ENCODE data around the gene LAYN.

The LAYN gene

DNA sequence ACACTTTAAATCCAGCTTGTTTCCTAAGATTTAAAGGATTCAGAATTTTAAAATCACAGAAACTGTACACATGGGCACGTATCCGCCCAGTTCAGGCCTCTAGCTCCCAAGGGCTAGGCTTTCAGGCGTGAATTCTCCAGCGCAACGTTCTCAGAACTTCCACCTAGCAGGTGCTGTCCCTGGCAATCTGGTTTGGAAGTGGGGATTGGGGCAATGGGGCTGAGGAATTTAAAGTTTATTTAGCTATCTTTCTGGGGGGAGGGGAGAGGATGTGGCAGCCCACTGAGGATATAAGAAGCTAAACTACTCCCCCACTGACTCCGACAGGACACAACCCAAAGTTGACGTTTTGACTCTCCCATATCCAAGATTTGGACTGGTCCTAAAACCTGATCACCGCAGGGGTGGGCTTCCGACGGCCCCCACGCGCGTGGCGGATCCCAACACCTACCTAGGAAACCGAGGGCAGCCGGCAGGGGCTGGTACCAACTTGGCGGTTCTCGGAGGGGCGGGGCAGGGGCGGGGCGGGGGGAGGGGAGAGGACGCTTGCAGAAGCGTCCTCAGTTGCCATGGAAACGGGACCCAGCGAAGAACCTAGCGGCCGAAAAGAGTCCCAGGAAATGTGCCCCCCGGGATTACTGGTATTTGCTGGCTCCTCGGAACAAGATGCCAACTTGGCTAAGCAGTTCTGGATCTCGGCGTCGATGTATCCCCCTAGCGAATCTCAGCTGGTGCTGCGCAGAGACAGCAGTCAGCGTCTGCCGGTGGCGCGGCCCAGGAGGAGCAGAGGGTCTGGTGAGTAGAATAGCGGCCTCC is 26.1 kb upstream of the LAYN start, which contains the start of gene HOATZ:
HOATZ (plus strand) TSS at position 563 of the 816 bp plus-strand sequence; CDS start at position 570, 7 bp downstream.
- H3K4me2 ChIP-seq, result no peak within 1 kb of the TSS
- H3K27me3 ChIP-seq, result peaks cover 16 to 36% (median 33%) of the 10 kb centered on the region in 11 experiments
- peaks cover 11 to 24% (median 16%) of the 10 kb centered on the region in 11 experiments for H3K9me3 ChIP-seq (replicated peaks in 1 of 11)
- H3K4me1 ChIP-seq, result no peaks in the 10 kb centered on the region
- no peaks in the 10 kb centered on the region for H3K36me3 ChIP-seq
- H3K9ac ChIP-seq, result no peak within 1 kb of the TSS
- no peak within 1 kb of the TSS for H3K4me3 ChIP-seq
- no peak for TF ChIP-seq Cebpa-rat (IDR thresholded peaks at IDR 0.05)
- no peaks in the 10 kb centered on the region for H4K20me1 ChIP-seq
- no peak within 1 kb of the TSS for H3K27ac ChIP-seq

DNA sequence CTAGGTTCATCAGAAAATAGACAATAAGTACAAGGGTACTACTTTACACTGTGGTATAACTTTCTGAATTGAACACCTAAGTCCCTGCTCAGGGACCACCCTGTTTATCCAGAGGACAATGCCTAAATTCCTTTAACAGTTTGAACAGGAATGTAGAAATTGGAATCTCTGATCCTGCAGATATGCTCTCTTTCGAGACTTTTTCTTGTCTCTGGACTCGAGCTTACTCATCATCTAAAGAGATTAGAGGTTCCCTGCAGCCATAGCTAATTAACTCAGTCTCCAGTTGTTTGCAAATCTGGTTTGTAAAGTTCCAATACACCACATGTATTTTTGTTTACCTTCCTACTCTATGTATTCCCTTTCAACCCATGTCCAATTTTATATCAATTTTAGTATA is 24.9 kb upstream of the LAYN start:
- Histone ChIP-seq H3K27ac (no peak overlapping the region), H3K4me1 (no peaks in the 10 kb centered on the region), H3K27me3 (peaks cover 16 to 36% (median 33%) of the 10 kb centered on the region in 11 experiments), H3K9me3 (replicated peaks in 1 of 11) (peaks cover 11 to 24% (median 16%) of the 10 kb centered on the region in 11 experiments), H3K9ac (no peak overlapping the region), H3K4me2 (no peak overlapping the region), H3K4me3 (no peak overlapping the region), H3K36me3 (no peaks in the 10 kb centered on the region), H4K20me1 (no peaks in the 10 kb centered on the region)
- no peak for TF ChIP-seq Cebpa-rat (IDR thresholded peaks at IDR 0.05)

DNA sequence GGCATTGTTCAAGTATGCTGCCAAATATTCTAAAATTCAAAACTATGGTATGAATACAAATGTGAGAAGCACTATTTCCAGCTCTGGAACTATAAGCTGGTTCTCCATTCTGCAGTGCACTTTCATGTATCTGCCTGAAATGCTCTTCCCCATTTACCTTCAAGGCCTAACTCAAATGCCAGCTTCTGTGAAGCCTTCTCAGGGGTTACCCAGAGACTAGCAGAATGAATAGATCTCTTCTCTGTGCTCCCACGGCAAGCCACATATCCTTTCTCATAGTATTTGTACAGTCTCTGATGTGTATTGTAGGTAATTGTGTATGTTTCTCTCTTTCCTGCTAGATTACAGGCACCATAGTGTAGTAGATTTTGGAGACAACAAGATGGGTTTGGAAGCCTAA is 21.9 kb upstream of the LAYN start:
- Histone ChIP-seq H3K4me2 (no peak overlapping the region), H3K4me1 (peaks cover 0 to under 1% (median 0%) of the 10 kb centered on the region in 10 experiments; a peak in 3 of 20 replicates), H3K9me3 (replicated peaks in 1 of 11) (peaks cover 0 to 7% (median 0%) of the 10 kb centered on the region in 11 experiments; a peak in 3 of 22 replicates), H4K20me1 (no peaks in the 10 kb centered on the region), H3K36me3 (no peaks in the 10 kb centered on the region), H3K27me3 (peaks cover 0 to 8% (median 7%) of the 10 kb centered on the region in 11 experiments; a peak in 17 of 22 replicates), H3K4me3 (no peak overlapping the region), H3K27ac (no peak overlapping the region), H3K9ac (no peak overlapping the region)
- TF ChIP-seq Cebpa-rat (IDR thresholded peaks at IDR 0.05), result no peak

GRCh38 chr11:111520560-111520959 is 20.0 kb upstream of the LAYN start:
- TF ChIP-seq Cebpa-rat (IDR thresholded peaks at IDR 0.05), result no peak
- Histone ChIP-seq H3K4me1 (peaks cover 0 to 8% (median 0%) of the 10 kb centered on the region in 10 experiments; a peak in 5 of 20 replicates), H3K9ac (no peak overlapping the region), H3K27ac (no peak overlapping the region), H4K20me1 (no peaks in the 10 kb centered on the region), H3K36me3 (no peaks in the 10 kb centered on the region), H3K27me3 (no peaks in the 10 kb centered on the region), H3K4me2 (no peak overlapping the region), H3K9me3 (replicated peaks in 1 of 11) (no peaks in the 10 kb centered on the region), H3K4me3 (no peak overlapping the region)

DNA sequence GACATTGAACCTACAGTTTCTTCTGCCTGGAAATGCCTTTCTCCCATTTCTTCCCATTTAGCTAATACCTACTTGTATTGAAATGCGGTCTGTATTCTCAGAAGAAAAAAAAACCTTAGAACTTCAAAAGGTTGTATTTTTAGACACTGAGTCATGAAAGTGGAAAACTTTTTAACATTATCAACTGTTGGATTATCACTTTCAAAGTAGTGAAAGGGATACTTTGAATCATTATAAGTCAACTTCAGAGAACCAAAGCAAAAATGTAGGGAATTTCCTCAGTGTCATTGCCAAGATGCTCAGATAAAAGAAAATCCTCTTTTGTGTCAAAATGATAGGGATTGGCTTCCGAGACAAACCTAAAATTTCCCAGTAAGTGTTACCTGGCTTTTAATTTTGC is 19.4 kb upstream of the LAYN start:
- H3K9ac ChIP-seq, result no peak overlapping the region
- no peaks in the 10 kb centered on the region for H3K9me3 ChIP-seq (replicated peaks in 1 of 11)
- no peak overlapping the region for H3K27ac ChIP-seq
- no peaks in the 10 kb centered on the region for H3K36me3 ChIP-seq
- H3K27me3 ChIP-seq, result no peaks in the 10 kb centered on the region
- TF ChIP-seq Cebpa-rat (IDR thresholded peaks at IDR 0.05), result no peak
- H4K20me1 ChIP-seq, result no peaks in the 10 kb centered on the region
- peaks cover 0 to 8% (median 0%) of the 10 kb centered on the region in 10 experiments; a peak in 5 of 20 replicates for H3K4me1 ChIP-seq
- H3K4me3 ChIP-seq, result no peak overlapping the region
- H3K4me2 ChIP-seq, result no peak overlapping the region

DNA sequence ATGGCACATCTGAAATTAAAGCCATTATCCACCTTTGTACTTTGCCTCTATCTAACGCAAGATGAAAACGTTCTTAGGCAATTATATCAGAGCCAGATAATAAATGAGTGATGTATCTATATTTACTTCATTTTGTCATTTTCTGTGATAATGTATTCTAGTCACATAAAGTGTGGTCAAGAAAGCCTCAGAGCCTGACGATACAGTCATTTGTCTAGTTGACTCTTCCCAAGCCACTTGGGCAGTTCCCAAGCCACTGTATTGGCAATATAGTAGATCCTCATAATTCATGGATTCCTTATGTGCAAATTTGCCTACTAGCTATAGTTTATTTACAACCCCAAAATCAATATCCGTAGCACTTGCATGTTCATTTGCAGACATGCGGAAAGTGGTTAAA is 18.1 kb upstream of the LAYN start:
- Histone ChIP-seq H4K20me1 (no peaks in the 10 kb centered on the region), H3K9me3 (replicated peaks in 1 of 11) (no peaks in the 10 kb centered on the region)

GRCh38 chr11:111523343-111523742 is 17.2 kb upstream of the LAYN start:
- TF ChIP-seq Cebpa-rat (IDR thresholded peaks at IDR 0.05), result no peak
- Histone ChIP-seq H3K36me3 (no peaks in the 10 kb centered on the region), H3K4me2 (no peak overlapping the region), H3K9ac (no peak overlapping the region), H4K20me1 (no peaks in the 10 kb centered on the region), H3K27me3 (no peaks in the 10 kb centered on the region), H3K27ac (no peak overlapping the region), H3K4me3 (no peak overlapping the region), H3K9me3 (replicated peaks in 1 of 11) (no peaks in the 10 kb centered on the region), H3K4me1 (peaks cover 0 to 8% (median 0%) of the 10 kb centered on the region in 10 experiments; a peak in 5 of 20 replicates)

More for the DNA sequence above, 18.1 kb upstream of the LAYN start:
- no peak for TF ChIP-seq Cebpa-rat (IDR thresholded peaks at IDR 0.05)
- no peak overlapping the region for H3K27ac ChIP-seq
- no peak overlapping the region for H3K4me3 ChIP-seq
- H3K4me1 ChIP-seq, result peaks cover 0 to 8% (median 0%) of the 10 kb centered on the region in 10 experiments; a peak in 5 of 20 replicates
- H3K4me2 ChIP-seq, result no peak overlapping the region
- no peaks in the 10 kb centered on the region for H3K27me3 ChIP-seq
- H3K9ac ChIP-seq, result no peak overlapping the region
- no peaks in the 10 kb centered on the region for H3K36me3 ChIP-seq

DNA sequence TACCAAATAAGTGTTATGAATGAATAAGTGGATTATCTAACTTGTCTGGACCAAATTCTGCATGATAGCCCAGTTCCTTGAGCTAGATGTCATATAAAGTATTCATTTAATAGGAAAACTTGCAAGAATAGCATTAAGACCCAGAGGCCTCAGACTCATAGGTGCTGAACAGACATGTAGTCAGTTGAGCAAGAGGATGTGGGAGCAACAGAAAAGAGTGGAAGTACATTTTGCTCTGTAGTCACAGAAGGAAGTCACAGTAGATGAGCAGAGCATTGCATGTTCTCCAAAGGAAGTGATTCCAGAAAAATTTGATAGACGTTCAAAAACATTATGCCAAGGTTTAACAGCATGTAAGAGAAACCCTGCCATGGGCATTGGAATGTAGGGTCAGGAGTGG is 16.5 kb upstream of the LAYN start:
- H4K20me1 ChIP-seq, result no peaks in the 10 kb centered on the region
- no peaks in the 10 kb centered on the region for H3K27me3 ChIP-seq
- TF ChIP-seq Cebpa-rat (IDR thresholded peaks at IDR 0.05), result no peak
- H3K27ac ChIP-seq, result no peak overlapping the region
- H3K4me1 ChIP-seq, result peaks cover 0 to 8% (median 0%) of the 10 kb centered on the region in 10 experiments; a peak in 5 of 20 replicates
- H3K36me3 ChIP-seq, result no peaks in the 10 kb centered on the region
- no peak overlapping the region for H3K9ac ChIP-seq
- H3K4me2 ChIP-seq, result peak overlapping the region in 2 of 11 experiments; percentile 15 to 16; a peak in 1 of 22 replicates
- H3K4me3 ChIP-seq, result no peak overlapping the region
- no peaks in the 10 kb centered on the region for H3K9me3 ChIP-seq (replicated peaks in 1 of 11)

DNA sequence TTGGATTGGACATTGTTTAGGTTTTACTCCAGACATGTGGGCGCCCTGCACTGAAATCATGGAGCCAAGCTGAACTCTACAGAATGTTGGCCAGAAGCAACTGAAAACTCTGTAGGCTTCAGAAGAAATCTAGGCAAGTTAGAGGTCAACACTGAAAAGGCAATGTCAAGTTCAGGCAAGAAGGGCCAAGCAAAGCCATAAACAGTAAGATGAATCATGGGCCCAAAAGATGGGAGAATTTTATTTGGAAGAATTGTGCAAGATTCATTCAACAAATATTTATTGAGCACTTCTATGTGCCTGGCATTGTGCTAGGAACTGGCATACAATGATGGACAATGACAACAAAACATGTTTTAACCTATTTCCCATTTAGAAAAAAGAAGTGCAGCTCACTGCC is 15.1 kb upstream of the LAYN start:
- no peaks in the 10 kb centered on the region for H3K36me3 ChIP-seq
- H3K9me3 ChIP-seq (replicated peaks in 1 of 11), result no peaks in the 10 kb centered on the region
- TF ChIP-seq Cebpa-rat (IDR thresholded peaks at IDR 0.05), result no peak
- no peak overlapping the region for H3K27ac ChIP-seq
- H4K20me1 ChIP-seq, result no peaks in the 10 kb centered on the region
- H3K4me1 ChIP-seq, result peaks cover 0 to 8% (median 0%) of the 10 kb centered on the region in 10 experiments; a peak in 5 of 20 replicates
- no peaks in the 10 kb centered on the region for H3K27me3 ChIP-seq
- no peak overlapping the region for H3K9ac ChIP-seq
- H3K4me2 ChIP-seq, result no peak overlapping the region
- H3K4me3 ChIP-seq, result no peak overlapping the region

All from BLaER1 treated with 17β-estradiol and CSF1 and Interleukin-3, amounts not matched to agents 10 nM and 100 nM (cell line).